ENCODE results near the gene STRIP2.
"Not testable (repeated sequence)": the region's sequence is repeated elsewhere in the genome, so short reads cannot be mapped to it uniquely, and the experiment has no call there.

Gene STRIP2

GRCh38 chr7:129461809-129462208 lies 27.6 kb downstream of the STRIP2 start:
- Histone ChIP-seq H3K4me1 (ENCODE audit: control insufficient read depth, low read depth, low read length) (no peaks in the 10 kb centered on the region), H3K36me3 (ENCODE audit: control insufficient read depth, low read depth, low read length) (peaks cover 72% of the 10 kb centered on the region), H3K9ac (ENCODE audit: low read length) (no peak overlapping the region), H3K27ac (ENCODE audit: low read length) (no peak overlapping the region), H3K4me3 (ENCODE audit: low read length) (no peak overlapping the region), H3K9me3 (ENCODE audit: control insufficient read depth, low read depth, low read length) (no peaks in the 10 kb centered on the region), H3K27me3 (ENCODE audit: control insufficient read depth, insufficient read depth, low read length) (no peaks in the 10 kb centered on the region)

GRCh38 chr7:129462420-129462819 lies 28.2 kb downstream of the STRIP2 start:
- no peak overlapping the region for H3K4me3 ChIP-seq (ENCODE audit: low read length)
- peaks cover 67% of the 10 kb centered on the region for H3K36me3 ChIP-seq (ENCODE audit: control insufficient read depth, low read depth, low read length)
- no peaks in the 10 kb centered on the region for H3K27me3 ChIP-seq (ENCODE audit: control insufficient read depth, insufficient read depth, low read length)
- no peak overlapping the region for H3K27ac ChIP-seq (ENCODE audit: low read length)
- no peaks in the 10 kb centered on the region for H3K4me1 ChIP-seq (ENCODE audit: control insufficient read depth, low read depth, low read length)
- H3K9me3 ChIP-seq (ENCODE audit: control insufficient read depth, low read depth, low read length), result no peaks in the 10 kb centered on the region
- H3K9ac ChIP-seq (ENCODE audit: low read length), result no peak overlapping the region

GRCh38 chr7:129464194-129464593 lies 30.0 kb downstream of the STRIP2 start:
- Histone ChIP-seq H3K9ac (ENCODE audit: low read length) (no peak overlapping the region), H3K4me1 (ENCODE audit: control insufficient read depth, low read depth, low read length) (no peaks in the 10 kb centered on the region), H3K27me3 (ENCODE audit: control insufficient read depth, insufficient read depth, low read length) (no peaks in the 10 kb centered on the region), H3K27ac (ENCODE audit: low read length) (no peak overlapping the region), H3K9me3 (ENCODE audit: control insufficient read depth, low read depth, low read length) (no peaks in the 10 kb centered on the region), H3K4me3 (ENCODE audit: low read length) (no peak overlapping the region), H3K36me3 (ENCODE audit: control insufficient read depth, low read depth, low read length) (peaks cover 59% of the 10 kb centered on the region)

GRCh38 chr7:129465080-129465479 lies 30.8 kb downstream of the STRIP2 start:
- Histone ChIP-seq H3K36me3 (ENCODE audit: control insufficient read depth, low read depth, low read length) (peaks cover 51% of the 10 kb centered on the region), H3K9ac (ENCODE audit: low read length) (no peak overlapping the region), H3K27me3 (ENCODE audit: control insufficient read depth, insufficient read depth, low read length) (no peaks in the 10 kb centered on the region), H3K9me3 (ENCODE audit: control insufficient read depth, low read depth, low read length) (no peaks in the 10 kb centered on the region), H3K4me1 (ENCODE audit: control insufficient read depth, low read depth, low read length) (peaks cover under 1% of the 10 kb centered on the region), H3K4me3 (ENCODE audit: low read length) (no peak overlapping the region), H3K27ac (ENCODE audit: low read length) (no peak overlapping the region)

GRCh38 chr7:129466796-129467195 lies 32.6 kb downstream of the STRIP2 start:
- no peak overlapping the region for H3K27ac ChIP-seq (ENCODE audit: low read length)
- H3K4me3 ChIP-seq (ENCODE audit: low read length), result no peak overlapping the region
- no peaks in the 10 kb centered on the region for H3K9me3 ChIP-seq (ENCODE audit: control insufficient read depth, low read depth, low read length)
- no peak overlapping the region for H3K9ac ChIP-seq (ENCODE audit: low read length)
- H3K4me1 ChIP-seq (ENCODE audit: control insufficient read depth, low read depth, low read length), result peaks cover 7% of the 10 kb centered on the region
- no peaks in the 10 kb centered on the region for H3K27me3 ChIP-seq (ENCODE audit: control insufficient read depth, insufficient read depth, low read length)
- peaks cover 34% of the 10 kb centered on the region for H3K36me3 ChIP-seq (ENCODE audit: control insufficient read depth, low read depth, low read length)

- no peaks in the 10 kb centered on the region for H3K27me3 ChIP-seq (ENCODE audit: control insufficient read depth, insufficient read depth, low read length)
- no peak overlapping the region for H3K9ac ChIP-seq (ENCODE audit: low read length)
- H3K27ac ChIP-seq (ENCODE audit: low read length), result no peak overlapping the region
- no peak overlapping the region for H3K4me3 ChIP-seq (ENCODE audit: low read length)
- peaks cover 21% of the 10 kb centered on the region for H3K36me3 ChIP-seq (ENCODE audit: control insufficient read depth, low read depth, low read length)
- peaks cover 7% of the 10 kb centered on the region for H3K4me1 ChIP-seq (ENCODE audit: control insufficient read depth, low read depth, low read length)
- H3K9me3 ChIP-seq (ENCODE audit: control insufficient read depth, low read depth, low read length), result no peaks in the 10 kb centered on the region
Measured at GRCh38 chr7:129468087-129468486, 33.9 kb downstream of the STRIP2 start.

- no peak overlapping the region for H3K9ac ChIP-seq (ENCODE audit: low read length)
- peaks cover 7% of the 10 kb centered on the region for H3K4me1 ChIP-seq (ENCODE audit: control insufficient read depth, low read depth, low read length)
- no peaks in the 10 kb centered on the region for H3K9me3 ChIP-seq (ENCODE audit: control insufficient read depth, low read depth, low read length)
- H3K27ac ChIP-seq (ENCODE audit: low read length), result no peak overlapping the region
- H3K36me3 ChIP-seq (ENCODE audit: control insufficient read depth, low read depth, low read length), result peaks cover 20% of the 10 kb centered on the region
- no peak overlapping the region for H3K4me3 ChIP-seq (ENCODE audit: low read length)
- no peaks in the 10 kb centered on the region for H3K27me3 ChIP-seq (ENCODE audit: control insufficient read depth, insufficient read depth, low read length)
Measured at GRCh38 chr7:129468547-129468946, 34.3 kb downstream of the STRIP2 start.

GRCh38 chr7:129469930-129470329 lies 35.7 kb downstream of the STRIP2 start:
- H3K4me1 ChIP-seq (ENCODE audit: control insufficient read depth, low read depth, low read length), result peaks cover 7% of the 10 kb centered on the region
- H3K27ac ChIP-seq (ENCODE audit: low read length), result no peak overlapping the region
- no peak overlapping the region for H3K4me3 ChIP-seq (ENCODE audit: low read length)
- H3K27me3 ChIP-seq (ENCODE audit: control insufficient read depth, insufficient read depth, low read length), result no peaks in the 10 kb centered on the region
- H3K9ac ChIP-seq (ENCODE audit: low read length), result no peak overlapping the region
- H3K36me3 ChIP-seq (ENCODE audit: control insufficient read depth, low read depth, low read length), result peaks cover 8% of the 10 kb centered on the region
- H3K9me3 ChIP-seq (ENCODE audit: control insufficient read depth, low read depth, low read length), result no peaks in the 10 kb centered on the region

GRCh38 chr7:129470411-129470810 lies 36.2 kb downstream of the STRIP2 start:
- Histone ChIP-seq H3K4me3 (ENCODE audit: low read length) (no peak overlapping the region), H3K27ac (ENCODE audit: low read length) (no peak overlapping the region), H3K9me3 (ENCODE audit: control insufficient read depth, low read depth, low read length) (no peaks in the 10 kb centered on the region), H3K27me3 (ENCODE audit: control insufficient read depth, insufficient read depth, low read length) (no peaks in the 10 kb centered on the region), H3K9ac (ENCODE audit: low read length) (no peak overlapping the region), H3K4me1 (ENCODE audit: control insufficient read depth, low read depth, low read length) (peaks cover 7% of the 10 kb centered on the region), H3K36me3 (ENCODE audit: control insufficient read depth, low read depth, low read length) (peaks cover 3% of the 10 kb centered on the region)

GRCh38 chr7:129471402-129471827 lies 37.2 kb downstream of the STRIP2 start:
- H3K36me3 ChIP-seq (ENCODE audit: control insufficient read depth, low read depth, low read length), result peaks cover 3% of the 10 kb centered on the region
- no peak overlapping the region for H3K27ac ChIP-seq (ENCODE audit: low read length)
- no peak overlapping the region for H3K4me3 ChIP-seq (ENCODE audit: low read length)
- H3K9me3 ChIP-seq (ENCODE audit: control insufficient read depth, low read depth, low read length), result no peaks in the 10 kb centered on the region
- H3K27me3 ChIP-seq (ENCODE audit: control insufficient read depth, insufficient read depth, low read length), result no peaks in the 10 kb centered on the region
- H3K4me1 ChIP-seq (ENCODE audit: control insufficient read depth, low read depth, low read length), result peaks cover 7% of the 10 kb centered on the region
- H3K9ac ChIP-seq (ENCODE audit: low read length), result no peak overlapping the region

- H3K27ac ChIP-seq (ENCODE audit: low read length); H3K4me1 ChIP-seq (ENCODE audit: control insufficient read depth, low read depth, low read length); H3K36me3 ChIP-seq (ENCODE audit: control insufficient read depth, low read depth, low read length); H3K4me3 ChIP-seq (ENCODE audit: low read length); H3K9ac ChIP-seq (ENCODE audit: low read length); H3K9me3 ChIP-seq (ENCODE audit: control insufficient read depth, low read depth, low read length); H3K27me3 ChIP-seq (ENCODE audit: control insufficient read depth, insufficient read depth, low read length): not testable (repeated sequence)
Measured at GRCh38 chr7:129475931-129476330, 41.7 kb downstream of the STRIP2 start.

- not testable (repeated sequence) for H3K27me3 ChIP-seq (ENCODE audit: control insufficient read depth, insufficient read depth, low read length); H3K9ac ChIP-seq (ENCODE audit: low read length); H3K27ac ChIP-seq (ENCODE audit: low read length); H3K4me1 ChIP-seq (ENCODE audit: control insufficient read depth, low read depth, low read length); H3K36me3 ChIP-seq (ENCODE audit: control insufficient read depth, low read depth, low read length); H3K9me3 ChIP-seq (ENCODE audit: control insufficient read depth, low read depth, low read length); H3K4me3 ChIP-seq (ENCODE audit: low read length)
Measured at GRCh38 chr7:129476398-129476797, 42.2 kb downstream of the STRIP2 start.
